ENCODE data around the gene ITSN1.
A peak's percentile ranks its signal among the peaks of the same experiment; 100 is the strongest.

DNA sequence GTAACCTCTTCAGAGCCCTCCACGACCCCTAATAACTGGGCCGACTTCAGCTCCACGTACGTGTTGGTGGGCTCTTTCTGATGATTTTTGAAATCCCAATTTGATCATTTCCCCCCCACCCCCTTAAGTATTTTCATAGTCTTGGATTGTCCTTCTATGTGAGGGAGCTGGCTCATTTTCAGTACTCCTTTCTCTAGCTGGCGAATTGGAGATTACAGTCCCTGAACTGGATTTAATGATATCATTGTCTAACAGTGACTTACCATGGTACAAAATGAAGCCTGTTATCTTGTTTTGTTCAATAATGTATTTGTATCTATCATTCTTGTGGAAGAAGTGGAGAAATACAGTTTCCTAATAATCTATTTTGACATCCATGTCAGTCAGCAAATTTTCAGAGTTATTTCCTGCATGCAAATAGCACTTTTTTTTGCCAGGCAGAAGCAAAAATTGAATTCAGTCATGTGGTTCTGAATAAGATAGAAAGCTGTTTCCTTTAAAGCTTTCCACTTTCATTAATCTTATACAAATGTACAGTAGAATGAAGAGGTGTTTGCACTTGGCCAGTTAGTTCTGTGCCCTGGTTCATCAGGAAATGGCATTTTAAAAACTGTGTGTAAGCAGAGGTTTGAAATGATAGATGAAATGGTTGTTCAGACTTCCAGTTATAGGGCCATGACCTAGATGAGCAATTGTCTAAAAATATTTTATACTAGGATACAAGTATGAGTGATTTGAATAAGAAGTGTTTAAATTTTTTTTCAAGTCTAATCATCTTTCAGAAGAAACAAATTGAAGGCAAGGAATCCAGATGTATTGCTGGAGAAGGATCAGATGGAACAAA lies 169.1 kb downstream of the ITSN1 start:
- TF ChIP-seq, protein P1, sequence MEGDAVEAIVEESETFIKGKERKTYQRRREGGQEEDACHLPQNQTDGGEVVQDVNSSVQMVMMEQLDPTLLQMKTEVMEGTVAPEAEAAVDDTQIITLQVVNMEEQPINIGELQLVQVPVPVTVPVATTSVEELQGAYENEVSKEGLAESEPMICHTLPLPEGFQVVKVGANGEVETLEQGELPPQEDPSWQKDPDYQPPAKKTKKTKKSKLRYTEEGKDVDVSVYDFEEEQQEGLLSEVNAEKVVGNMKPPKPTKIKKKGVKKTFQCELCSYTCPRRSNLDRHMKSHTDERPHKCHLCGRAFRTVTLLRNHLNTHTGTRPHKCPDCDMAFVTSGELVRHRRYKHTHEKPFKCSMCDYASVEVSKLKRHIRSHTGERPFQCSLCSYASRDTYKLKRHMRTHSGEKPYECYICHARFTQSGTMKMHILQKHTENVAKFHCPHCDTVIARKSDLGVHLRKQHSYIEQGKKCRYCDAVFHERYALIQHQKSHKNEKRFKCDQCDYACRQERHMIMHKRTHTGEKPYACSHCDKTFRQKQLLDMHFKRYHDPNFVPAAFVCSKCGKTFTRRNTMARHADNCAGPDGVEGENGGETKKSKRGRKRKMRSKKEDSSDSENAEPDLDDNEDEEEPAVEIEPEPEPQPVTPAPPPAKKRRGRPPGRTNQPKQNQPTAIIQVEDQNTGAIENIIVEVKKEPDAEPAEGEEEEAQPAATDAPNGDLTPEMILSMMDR (IDR thresholded peaks at IDR 0.05): no peak
- TF ChIP-seq POLR2A (IDR thresholded peaks at IDR 0.05): peak in 1 of 2 donors; percentile 32
